GM21381 (cell line): ENCODE results near the gene PTS.
"Not testable (repeated sequence)": the region's sequence is repeated elsewhere in the genome, so short reads cannot be mapped to it uniquely, and the experiment has no call there.

Experiments
- ATAC-seq: cut with Tn5 transposase; IDR thresholded peaks from one replicate; pipeline ENCODE4 v1.9.1; 2021; ENCODE audit warnings: mild to moderate bottlenecking, moderate library complexity; ENCODE audit not compliant: unreplicated experiment

Gene PTS

GRCh38 chr11:112226062-112226830 is at the start of gene PTS:
Gene PTS, plus strand, starts transcription at chr11:112226428. Its CDS starts 16 bp downstream, at chr11:112226444.
- peak; percentile 96 for ATAC-seq

- ATAC-seq = no peak
These were observed 48.6 kb upstream of the PTS start for GRCh38 chr11:112177589-112177988.

GRCh38 chr11:112178428-112178827 is 47.8 kb upstream of the PTS start:
- ATAC-seq = no peak

- no peak for ATAC-seq
These were observed 47.3 kb upstream of the PTS start for GRCh38 chr11:112178936-112179335.

GRCh38 chr11:112179601-112180000 is 46.6 kb upstream of the PTS start:
- peak; percentile 79 for ATAC-seq

- ATAC-seq = no peak
These were observed 43.4 kb upstream of the PTS start for GRCh38 chr11:112182867-112183266.

- no peak for ATAC-seq
These were observed 40.3 kb upstream of the PTS start for GRCh38 chr11:112185883-112186282.

- no peak for ATAC-seq
These were observed 39.9 kb upstream of the PTS start for GRCh38 chr11:112186304-112186703.

GRCh38 chr11:112195113-112195512 is 31.1 kb upstream of the PTS start:
- not testable (repeated sequence) for ATAC-seq

GRCh38 chr11:112195951-112196351 is 30.3 kb upstream of the PTS start:
- no peak for ATAC-seq

- no peak for ATAC-seq
These were observed 29.6 kb upstream of the PTS start for GRCh38 chr11:112196519-112197087.

- ATAC-seq = not testable (repeated sequence)
These were observed 27.1 kb upstream of the PTS start for GRCh38 chr11:112199101-112199500.

- ATAC-seq = no peak
These were observed 26.0 kb upstream of the PTS start for GRCh38 chr11:112200252-112200651.

- no peak for ATAC-seq
These were observed 20.2 kb upstream of the PTS start for GRCh38 chr11:112206071-112206470.

GRCh38 chr11:112210890-112211289 is 15.3 kb upstream of the PTS start:
- ATAC-seq = no peak

GRCh38 chr11:112211536-112211935 is 14.7 kb upstream of the PTS start:
- ATAC-seq = no peak

- ATAC-seq = no peak
These were observed 13.9 kb upstream of the PTS start for GRCh38 chr11:112212290-112212689.

GRCh38 chr11:112212710-112213109 is 13.5 kb upstream of the PTS start:
- no peak for ATAC-seq

- no peak for ATAC-seq
These were observed 12.5 kb upstream of the PTS start for GRCh38 chr11:112213753-112214152.

GRCh38 chr11:112215621-112216020 is 10.6 kb upstream of the PTS start:
- no peak for ATAC-seq

- ATAC-seq = no peak
These were observed 9.6 kb upstream of the PTS start for GRCh38 chr11:112216561-112217105.
